Measurements from ENCODE around the gene IDUA.

DNA sequence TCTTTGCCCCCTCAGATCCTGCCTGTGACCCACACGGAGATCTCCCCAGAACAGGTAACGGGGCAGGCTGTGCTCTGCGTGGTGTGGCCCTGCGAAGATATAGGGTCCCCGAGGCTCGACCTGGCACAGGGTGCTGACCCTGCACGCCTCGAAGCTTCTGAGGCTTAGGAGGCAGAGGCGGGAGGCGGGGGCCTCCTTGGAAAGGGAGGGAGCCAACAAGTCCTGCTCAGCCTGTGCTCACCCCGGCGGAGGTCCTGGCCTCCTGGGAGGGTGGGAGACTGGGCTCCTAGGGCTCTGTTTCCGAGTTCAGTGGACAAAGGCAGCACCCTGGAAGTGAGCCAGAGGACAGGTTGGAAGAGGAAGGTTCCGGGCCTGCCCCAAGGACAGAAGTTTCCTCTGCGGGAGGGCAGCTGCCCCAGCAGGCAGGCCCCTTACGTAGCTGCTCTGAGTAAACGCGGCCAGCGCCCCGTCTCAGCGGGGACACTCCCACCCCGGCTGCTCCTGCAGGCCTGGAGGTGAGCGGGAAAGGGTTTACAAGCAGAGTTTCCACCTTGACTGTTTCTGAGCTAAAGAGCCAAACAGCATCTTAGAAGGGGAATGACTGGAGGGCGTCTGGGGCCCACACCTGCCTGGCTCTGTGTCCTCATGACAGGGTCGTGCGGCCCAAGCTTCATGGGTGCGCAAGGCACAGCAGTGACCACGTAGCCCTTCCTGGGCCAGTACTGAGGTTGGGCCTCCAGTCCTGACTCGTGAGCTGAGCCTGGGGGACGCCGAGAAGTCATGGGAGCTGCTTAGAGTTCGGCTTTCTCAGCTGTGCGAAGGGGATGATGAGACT, 38.5 kb upstream of the IDUA start:
- TF ChIP-seq EZH2 (IDR thresholded peaks at IDR 0.05; ENCODE audit: borderline replicate concordance, insufficient read depth, low read depth, low read length, poor library complexity, severe bottlenecking): no peak
- TF ChIP-seq, protein P1, sequence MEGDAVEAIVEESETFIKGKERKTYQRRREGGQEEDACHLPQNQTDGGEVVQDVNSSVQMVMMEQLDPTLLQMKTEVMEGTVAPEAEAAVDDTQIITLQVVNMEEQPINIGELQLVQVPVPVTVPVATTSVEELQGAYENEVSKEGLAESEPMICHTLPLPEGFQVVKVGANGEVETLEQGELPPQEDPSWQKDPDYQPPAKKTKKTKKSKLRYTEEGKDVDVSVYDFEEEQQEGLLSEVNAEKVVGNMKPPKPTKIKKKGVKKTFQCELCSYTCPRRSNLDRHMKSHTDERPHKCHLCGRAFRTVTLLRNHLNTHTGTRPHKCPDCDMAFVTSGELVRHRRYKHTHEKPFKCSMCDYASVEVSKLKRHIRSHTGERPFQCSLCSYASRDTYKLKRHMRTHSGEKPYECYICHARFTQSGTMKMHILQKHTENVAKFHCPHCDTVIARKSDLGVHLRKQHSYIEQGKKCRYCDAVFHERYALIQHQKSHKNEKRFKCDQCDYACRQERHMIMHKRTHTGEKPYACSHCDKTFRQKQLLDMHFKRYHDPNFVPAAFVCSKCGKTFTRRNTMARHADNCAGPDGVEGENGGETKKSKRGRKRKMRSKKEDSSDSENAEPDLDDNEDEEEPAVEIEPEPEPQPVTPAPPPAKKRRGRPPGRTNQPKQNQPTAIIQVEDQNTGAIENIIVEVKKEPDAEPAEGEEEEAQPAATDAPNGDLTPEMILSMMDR (IDR thresholded peaks at IDR 0.05): no peak

Measured in B cell (primary cell).